ENCODE data around the gene GRIK3.

DNA sequence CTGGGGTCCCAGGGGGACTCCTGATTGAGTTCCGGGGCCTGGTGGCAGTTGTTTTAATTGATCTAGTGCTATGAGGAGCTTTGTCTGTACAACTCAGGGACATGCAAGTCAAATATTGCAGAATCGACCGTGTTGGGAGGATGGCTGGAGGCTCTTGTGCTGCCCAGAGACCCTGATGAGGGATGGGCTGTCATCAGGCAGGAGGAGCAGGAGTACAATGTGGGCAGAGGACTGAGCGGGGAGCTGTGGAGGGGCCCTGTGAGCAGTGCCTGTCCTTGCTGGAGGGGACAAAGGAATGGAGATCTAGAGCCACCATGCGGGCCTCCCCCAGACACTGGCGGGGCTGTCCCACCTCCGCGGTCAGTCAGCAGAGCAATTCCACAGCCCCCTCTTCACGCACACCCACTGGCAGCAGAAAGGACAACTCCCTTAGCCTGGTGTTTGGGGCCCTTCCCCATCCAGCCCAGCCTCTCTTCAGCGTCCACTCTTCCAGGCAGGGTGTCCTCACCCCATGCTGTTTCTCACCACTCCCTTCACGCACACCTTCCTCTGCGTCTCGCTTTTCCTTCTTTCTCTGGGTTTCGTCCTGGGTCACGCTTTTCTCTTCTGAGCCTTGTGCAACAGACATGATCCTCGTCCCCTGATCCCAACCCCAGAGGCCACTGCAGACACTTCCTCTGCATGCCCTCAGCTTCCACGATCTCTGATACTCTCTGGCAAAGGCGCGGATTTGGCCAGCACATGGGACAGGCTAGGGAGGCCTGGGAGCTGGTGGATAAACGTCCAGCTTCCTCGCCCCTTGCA is 122.6 kb downstream of the GRIK3 start:
- no peak for TF ChIP-seq SP1 (IDR thresholded peaks at IDR 0.05; ENCODE audit: low read depth, low read length)
- TF ChIP-seq, protein P1, sequence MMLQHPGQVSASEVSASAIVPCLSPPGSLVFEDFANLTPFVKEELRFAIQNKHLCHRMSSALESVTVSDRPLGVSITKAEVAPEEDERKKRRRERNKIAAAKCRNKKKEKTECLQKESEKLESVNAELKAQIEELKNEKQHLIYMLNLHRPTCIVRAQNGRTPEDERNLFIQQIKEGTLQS (IDR thresholded peaks at IDR 0.05; ENCODE audit: insufficient read depth, low read depth, low read length) = no peak
- no peak for TF ChIP-seq NRF1 (IDR thresholded peaks at IDR 0.05; ENCODE audit: low read depth, low read length)
- TF ChIP-seq, protein P2, sequence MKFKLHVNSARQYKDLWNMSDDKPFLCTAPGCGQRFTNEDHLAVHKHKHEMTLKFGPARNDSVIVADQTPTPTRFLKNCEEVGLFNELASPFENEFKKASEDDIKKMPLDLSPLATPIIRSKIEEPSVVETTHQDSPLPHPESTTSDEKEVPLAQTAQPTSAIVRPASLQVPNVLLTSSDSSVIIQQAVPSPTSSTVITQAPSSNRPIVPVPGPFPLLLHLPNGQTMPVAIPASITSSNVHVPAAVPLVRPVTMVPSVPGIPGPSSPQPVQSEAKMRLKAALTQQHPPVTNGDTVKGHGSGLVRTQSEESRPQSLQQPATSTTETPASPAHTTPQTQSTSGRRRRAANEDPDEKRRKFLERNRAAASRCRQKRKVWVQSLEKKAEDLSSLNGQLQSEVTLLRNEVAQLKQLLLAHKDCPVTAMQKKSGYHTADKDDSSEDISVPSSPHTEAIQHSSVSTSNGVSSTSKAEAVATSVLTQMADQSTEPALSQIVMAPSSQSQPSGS (IDR thresholded peaks at IDR 0.05; ENCODE audit: low read length) = no peak
- TF ChIP-seq, protein P3, sequence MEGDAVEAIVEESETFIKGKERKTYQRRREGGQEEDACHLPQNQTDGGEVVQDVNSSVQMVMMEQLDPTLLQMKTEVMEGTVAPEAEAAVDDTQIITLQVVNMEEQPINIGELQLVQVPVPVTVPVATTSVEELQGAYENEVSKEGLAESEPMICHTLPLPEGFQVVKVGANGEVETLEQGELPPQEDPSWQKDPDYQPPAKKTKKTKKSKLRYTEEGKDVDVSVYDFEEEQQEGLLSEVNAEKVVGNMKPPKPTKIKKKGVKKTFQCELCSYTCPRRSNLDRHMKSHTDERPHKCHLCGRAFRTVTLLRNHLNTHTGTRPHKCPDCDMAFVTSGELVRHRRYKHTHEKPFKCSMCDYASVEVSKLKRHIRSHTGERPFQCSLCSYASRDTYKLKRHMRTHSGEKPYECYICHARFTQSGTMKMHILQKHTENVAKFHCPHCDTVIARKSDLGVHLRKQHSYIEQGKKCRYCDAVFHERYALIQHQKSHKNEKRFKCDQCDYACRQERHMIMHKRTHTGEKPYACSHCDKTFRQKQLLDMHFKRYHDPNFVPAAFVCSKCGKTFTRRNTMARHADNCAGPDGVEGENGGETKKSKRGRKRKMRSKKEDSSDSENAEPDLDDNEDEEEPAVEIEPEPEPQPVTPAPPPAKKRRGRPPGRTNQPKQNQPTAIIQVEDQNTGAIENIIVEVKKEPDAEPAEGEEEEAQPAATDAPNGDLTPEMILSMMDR (IDR thresholded peaks at IDR 0.05; ENCODE audit: control extremely low read depth in 1 of 3, insufficient read depth in 1 of 3, low read depth in 1 of 3, low read length in 3 of 3) = no peak
- no peak for TF ChIP-seq SP2 (IDR thresholded peaks at IDR 0.05; ENCODE audit: low read length)
- TF ChIP-seq EZH2 (IDR thresholded peaks at IDR 0.05; ENCODE audit: low read depth, low read length, severe bottlenecking) = no peak
- TF ChIP-seq GABPA (IDR thresholded peaks at IDR 0.05; ENCODE audit: borderline replicate concordance, insufficient read depth, low read length) = no peak
- TF ChIP-seq EP300 (IDR thresholded peaks at IDR 0.05; ENCODE audit: borderline replicate concordance in 1 of 2, low read depth in 2 of 2, low read length in 2 of 2) = no peak
- TF ChIP-seq, protein P4, sequence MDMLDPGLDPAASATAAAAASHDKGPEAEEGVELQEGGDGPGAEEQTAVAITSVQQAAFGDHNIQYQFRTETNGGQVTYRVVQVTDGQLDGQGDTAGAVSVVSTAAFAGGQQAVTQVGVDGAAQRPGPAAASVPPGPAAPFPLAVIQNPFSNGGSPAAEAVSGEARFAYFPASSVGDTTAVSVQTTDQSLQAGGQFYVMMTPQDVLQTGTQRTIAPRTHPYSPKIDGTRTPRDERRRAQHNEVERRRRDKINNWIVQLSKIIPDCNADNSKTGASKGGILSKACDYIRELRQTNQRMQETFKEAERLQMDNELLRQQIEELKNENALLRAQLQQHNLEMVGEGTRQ (IDR thresholded peaks at IDR 0.05; ENCODE audit: low read length) = no peak
- TF ChIP-seq BCL11A (IDR thresholded peaks at IDR 0.05; ENCODE audit: low read depth in 2 of 2, low read length in 2 of 2) = no peak
